HTR-8/SVneo (cell line): ENCODE measurements around the gene CADM2.

Experiments
- DNase-seq: peaks from one replicate; pipeline ENCODE4 v3.0.0; 2011; ENCODE audit warnings: low spot score, mixed read lengths; ENCODE audit not compliant: insufficient read length
- FAIRE-seq: peaks from 2 replicates; lab custom pipeline; 2011; peaks lifted over from hg19 to GRCh38; lab: Jason Lieb, UNC

Gene CADM2

GRCh38 chr3:85524104-85524503 is 565.3 kb downstream of the CADM2 start:
- FAIRE-seq = no peak

GRCh38 chr3:85525264-85525663 is 566.5 kb downstream of the CADM2 start:
- FAIRE-seq (no peak), DNase-seq (no peak)

More at GRCh38 chr3:85524104-85524503, 565.3 kb downstream of the CADM2 start:
- no peak for DNase-seq

- DNase-seq = no peak
- no peak for FAIRE-seq
Observed at GRCh38 chr3:85533586-85533985, 574.8 kb downstream of the CADM2 start.

- no peak for FAIRE-seq
- DNase-seq = no peak
Observed at GRCh38 chr3:85535517-85535916, 576.7 kb downstream of the CADM2 start.

- DNase-seq (no peak), FAIRE-seq (no peak)
Observed at GRCh38 chr3:85539232-85539631, 580.4 kb downstream of the CADM2 start.

- no peak for DNase-seq
- no peak for FAIRE-seq
Observed at GRCh38 chr3:85554153-85554552, 595.4 kb downstream of the CADM2 start.

- DNase-seq = no peak
- no peak for FAIRE-seq
Observed at GRCh38 chr3:85560088-85560785, 601.4 kb downstream of the CADM2 start.

- DNase-seq (peak; percentile 5), FAIRE-seq (no peak)
Observed at GRCh38 chr3:85567071-85567676, 608.4 kb downstream of the CADM2 start.

GRCh38 chr3:85570819-85571218 is 612.0 kb downstream of the CADM2 start:
- DNase-seq (no peak), FAIRE-seq (no peak)

- no peak for DNase-seq
- no peak for FAIRE-seq
Observed at GRCh38 chr3:85571835-85572234, 613.0 kb downstream of the CADM2 start.

GRCh38 chr3:85572426-85572825 is 613.6 kb downstream of the CADM2 start:
- no peak for FAIRE-seq
- no peak for DNase-seq

GRCh38 chr3:85572978-85573377 is 614.2 kb downstream of the CADM2 start:
- FAIRE-seq (no peak), DNase-seq (no peak)

- FAIRE-seq (no peak), DNase-seq (no peak)
Observed at GRCh38 chr3:85574006-85574705, 615.4 kb downstream of the CADM2 start.

GRCh38 chr3:85576091-85576690 is 617.4 kb downstream of the CADM2 start:
- no peak for FAIRE-seq
- DNase-seq = peak; percentile 40

GRCh38 chr3:85576697-85577200 is 618.0 kb downstream of the CADM2 start:
- FAIRE-seq (no peak), DNase-seq (no peak)

GRCh38 chr3:85584779-85585356 is 626.1 kb downstream of the CADM2 start:
- no peak for DNase-seq
- FAIRE-seq = no peak

- no peak for FAIRE-seq
- DNase-seq = no peak
Observed at GRCh38 chr3:85586018-85586417, 627.2 kb downstream of the CADM2 start.

- FAIRE-seq = no peak
- no peak for DNase-seq
Observed at GRCh38 chr3:85589145-85589544, 630.4 kb downstream of the CADM2 start.

- no peak for DNase-seq
- FAIRE-seq = no peak
Observed at GRCh38 chr3:85591451-85591850, 632.7 kb downstream of the CADM2 start.

- FAIRE-seq (no peak), DNase-seq (no peak)
Observed at GRCh38 chr3:85592256-85592655, 633.5 kb downstream of the CADM2 start.
